SKM-1 treated with dmso at 0.1 percent for 144 hours (cell line): Measurements from ENCODE around the gene GPD1L.
"Not testable (repeated sequence)": the region's sequence is repeated elsewhere in the genome, so short reads cannot be mapped to it uniquely, and the experiment has no call there.

Experiments used
- DNase-seq: peaks from one replicate; lab custom pipeline; 2025; ENCODE audit not compliant: unreplicated experiment; lab: John Stamatoyannopoulos, UW

Gene GPD1L

DNA sequence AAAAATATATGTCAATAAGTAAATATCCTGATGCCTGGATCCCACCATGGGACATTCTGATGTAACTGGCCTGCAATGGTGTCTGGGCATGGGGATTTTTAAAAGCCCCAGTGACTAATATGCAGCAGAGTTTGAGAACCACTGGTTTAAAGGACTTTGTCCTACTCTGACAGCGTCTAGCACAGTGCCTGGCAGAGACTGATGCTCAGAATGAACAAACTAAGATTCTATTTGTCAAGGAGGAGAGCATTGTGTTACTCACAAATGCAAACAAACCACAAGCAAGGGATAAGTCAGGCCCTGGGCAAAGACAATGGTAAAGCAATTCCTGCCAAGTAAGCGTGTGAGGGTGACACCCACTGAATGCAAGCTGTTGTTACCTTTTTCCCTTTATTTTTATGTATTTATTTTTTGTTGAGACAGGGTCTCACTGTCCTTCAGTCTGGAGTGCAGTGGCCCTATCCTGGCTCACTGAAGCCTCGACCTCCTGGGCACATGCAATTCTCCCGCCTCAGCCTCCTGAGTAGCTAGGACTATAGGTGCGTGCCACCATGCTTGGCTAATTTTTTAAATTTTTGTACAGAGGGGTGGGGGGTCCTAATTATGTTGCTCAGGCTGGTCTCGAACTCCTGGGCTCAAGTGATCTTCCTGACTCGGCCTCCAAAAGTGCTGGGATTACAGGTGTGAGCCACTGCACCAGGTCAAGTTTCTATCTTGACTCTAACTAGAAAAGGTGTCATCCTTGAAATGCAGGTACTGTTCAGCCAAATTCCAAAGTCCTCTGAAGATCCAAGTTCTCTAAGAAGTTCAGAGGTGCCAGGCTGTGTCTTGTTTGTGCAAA, 909 bp upstream of the GPD1L start:
- no peak for DNase-seq

DNA sequence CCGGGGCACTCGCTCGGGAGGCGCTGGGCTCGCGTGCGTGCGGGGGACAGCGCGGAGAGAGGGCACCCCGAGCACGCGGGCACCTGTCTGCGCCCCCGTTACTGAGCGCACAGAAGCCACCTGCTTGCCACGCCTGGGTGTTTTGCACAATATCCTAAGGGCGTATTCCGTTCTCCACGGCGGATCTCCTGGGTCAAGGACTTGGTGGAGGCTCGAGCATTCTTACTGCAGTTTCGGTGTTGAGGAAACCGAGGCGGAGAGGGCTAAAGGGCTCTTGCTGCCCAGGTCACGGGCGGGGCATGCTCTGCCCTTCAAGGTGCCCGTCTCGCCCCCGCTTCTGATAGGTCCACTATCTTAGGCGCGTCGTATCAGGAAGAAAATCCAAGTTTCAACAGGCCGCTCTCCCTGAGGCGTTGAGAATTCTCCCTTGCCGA, 526 bp downstream of the GPD1L start:
- no peak for DNase-seq

DNA sequence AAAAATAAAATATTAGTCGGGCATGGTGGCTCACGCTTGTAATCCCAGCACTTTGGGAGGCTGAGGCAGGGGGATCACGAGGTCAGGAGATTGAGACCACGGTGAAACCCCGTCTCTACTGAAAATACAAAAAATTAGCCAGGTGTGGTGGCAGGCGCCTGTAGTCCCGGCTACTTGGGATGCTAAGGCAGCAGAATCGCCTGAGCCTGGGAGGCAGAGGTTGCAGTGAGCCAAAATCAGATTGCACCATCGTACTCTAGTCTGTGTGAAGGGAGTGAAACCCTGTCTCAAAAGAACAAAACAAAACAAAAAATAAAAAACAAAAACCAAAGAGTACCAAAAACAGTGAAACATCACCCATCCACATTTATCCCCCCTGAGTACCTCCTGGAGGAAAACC, 1.8 kb downstream of the GPD1L start:
- not testable (repeated sequence) for DNase-seq

DNA sequence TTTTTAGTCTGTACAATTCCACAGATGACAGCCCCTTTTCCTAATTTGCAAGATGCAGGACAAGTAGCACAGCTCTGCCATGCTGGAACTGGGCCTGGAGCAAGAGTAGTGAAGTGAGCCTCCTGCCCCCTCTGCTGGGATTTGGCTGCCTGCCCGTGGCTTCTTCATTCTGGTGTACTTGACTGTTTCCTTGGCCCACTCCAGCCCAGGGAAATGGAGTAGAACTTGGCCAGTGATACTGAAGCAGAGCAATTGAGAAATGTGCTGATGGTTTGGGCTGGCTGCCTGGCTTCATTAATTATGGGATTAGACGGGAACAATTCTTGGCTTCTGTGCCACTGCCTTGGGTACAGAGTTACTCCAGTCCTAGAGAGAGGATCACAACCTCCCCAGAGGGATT, 2.8 kb downstream of the GPD1L start:
- no peak for DNase-seq

DNA sequence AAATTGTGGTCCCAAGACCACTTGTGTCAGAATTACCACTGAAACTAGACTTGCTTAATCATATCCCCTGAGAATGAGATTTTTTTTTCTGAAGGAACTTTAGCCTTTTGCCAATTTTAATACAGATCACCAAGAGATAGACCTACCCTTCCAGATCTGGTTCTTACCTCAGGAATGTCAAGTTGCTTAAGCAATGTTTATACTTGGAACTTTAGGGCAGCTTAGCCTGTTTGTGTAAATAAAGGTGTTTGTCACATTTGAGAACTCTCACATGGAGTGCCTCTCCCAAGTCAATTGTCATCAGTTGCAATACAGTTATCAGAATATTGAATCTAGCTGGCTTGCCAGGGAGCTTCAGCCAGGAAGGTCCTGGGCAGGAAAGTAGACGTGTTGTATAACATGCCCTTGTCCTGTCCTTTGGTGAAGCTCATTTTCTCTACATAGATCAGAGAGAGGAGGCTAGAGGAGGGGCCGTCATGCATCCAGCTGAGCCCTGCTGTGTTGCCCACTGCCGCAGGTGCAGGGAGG, 3.9 kb downstream of the GPD1L start:
- no peak for DNase-seq

DNA sequence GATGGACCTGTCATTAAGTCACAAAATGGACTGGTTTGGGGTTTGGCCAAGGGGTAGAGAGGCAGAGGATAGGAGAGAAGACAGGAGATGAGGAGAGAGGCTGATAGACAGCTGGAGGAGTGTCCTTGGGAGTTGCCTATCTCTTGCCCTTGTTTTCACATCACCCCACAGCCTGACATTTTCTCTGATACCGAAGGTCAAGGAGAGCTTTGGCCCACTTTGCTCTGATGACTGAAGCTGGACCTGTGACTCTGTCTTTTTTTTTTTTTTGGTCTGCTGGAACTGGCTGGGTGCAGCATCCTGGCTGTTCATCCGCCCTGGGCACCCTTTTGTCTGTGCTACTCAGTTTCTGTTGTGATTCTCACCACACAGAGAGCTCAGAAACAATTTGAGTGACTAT, 5.1 kb downstream of the GPD1L start:
- no peak for DNase-seq

DNA sequence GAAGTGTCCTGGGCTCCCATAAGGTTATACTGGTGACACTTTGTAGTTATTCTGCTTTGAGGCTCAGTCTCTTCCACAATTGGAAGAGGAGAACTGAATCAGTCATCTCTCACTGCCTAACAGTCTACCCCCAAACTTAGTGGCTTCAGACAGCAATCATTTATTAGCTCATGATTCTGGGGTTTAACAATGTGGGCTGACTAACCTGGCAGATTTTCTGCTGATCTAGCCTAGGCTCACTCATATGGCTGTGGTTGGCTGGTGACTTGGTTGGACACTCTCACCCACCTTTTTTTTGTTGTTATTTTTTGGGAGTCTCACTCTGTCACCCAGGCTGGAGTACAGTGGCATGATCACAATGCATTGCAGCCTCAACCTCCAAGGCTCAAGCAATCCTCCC, 7.1 kb downstream of the GPD1L start:
- DNase-seq = no peak

DNA sequence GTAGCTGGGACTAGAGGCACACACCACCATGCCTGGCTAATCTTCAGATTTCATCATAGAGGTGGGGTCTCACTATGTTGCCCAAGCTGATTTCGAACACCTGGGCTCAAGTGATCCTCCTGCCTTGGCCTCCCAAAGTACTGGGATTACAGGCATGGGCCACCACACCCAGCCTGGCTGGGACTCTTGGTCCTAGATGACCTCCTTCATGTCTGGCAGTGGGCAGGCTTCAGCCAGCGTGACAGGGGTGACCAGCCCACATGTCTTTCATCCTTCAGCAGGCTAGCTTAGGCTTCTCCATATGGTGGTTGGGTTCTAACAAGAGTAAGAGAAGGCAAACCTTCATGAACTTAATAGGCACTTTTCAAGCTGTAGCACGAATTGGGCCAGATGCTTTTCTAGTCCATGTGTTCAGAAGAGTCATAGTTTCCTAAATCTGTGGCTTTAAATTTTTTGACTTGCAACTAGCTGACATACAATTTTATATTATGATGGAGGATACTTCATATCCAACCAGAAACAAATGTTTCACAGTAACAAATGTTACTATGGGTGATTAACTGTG, 7.6 kb downstream of the GPD1L start:
- DNase-seq = no peak

DNA sequence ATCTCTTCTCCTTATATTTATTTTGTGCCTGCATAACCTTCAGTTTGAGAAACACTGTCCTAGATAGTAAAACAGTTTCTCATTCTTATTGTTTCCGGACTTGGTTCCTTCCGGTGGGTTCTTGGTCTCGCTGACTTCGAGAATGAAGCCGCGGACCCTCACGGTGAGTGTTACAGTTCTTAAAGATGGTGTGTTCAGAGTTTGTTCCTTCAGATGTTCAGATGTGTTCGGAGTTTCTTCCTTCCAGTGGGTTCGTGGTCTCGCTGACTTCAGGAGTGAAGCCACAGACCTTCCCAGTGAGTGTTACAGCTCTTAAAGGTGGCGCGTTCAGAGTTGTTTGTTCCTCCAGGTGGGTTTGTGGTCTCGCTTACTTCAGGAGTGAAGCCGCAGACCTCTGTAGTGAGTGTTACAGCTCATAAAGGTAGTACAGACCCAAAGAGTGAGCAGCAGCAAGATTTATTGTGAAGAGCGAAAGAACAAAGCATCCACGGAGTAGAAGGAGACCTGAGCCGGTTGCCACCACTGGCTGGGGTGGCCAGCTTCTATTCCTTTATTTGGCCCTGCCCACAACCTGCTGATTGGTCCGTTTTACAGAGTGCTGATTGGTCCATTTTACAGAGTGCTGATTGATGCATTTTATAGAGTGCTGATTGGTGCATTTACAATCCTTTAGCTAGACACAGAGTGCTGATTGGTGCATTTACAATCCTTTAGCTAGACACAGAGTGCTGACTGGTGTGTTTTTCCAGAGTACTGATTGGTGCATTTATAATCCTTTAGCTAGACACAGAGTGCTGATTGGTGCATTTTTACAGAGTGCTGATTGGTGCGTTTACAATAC, 8.3 kb downstream of the GPD1L start:
- not testable (repeated sequence) for DNase-seq

DNA sequence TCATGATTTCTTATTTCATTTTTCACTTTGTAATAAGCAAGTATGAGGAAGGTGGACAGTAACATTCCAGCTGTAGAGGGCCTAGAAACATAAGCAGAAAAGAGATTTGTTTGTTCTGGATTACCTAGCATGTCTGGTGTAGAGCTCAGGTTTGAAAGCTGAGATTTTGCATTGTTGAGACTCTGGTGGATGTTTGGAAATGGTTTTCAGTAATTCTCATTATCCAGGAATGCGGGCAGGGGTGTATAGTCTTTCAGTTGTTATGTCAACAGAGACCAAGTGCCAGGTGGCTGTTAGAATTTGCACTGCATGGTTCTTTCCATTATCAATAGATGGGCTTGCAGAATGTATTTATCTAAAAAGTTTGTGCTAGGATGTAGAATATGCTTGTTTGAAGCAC, 10.9 kb downstream of the GPD1L start:
- no peak for DNase-seq

DNA sequence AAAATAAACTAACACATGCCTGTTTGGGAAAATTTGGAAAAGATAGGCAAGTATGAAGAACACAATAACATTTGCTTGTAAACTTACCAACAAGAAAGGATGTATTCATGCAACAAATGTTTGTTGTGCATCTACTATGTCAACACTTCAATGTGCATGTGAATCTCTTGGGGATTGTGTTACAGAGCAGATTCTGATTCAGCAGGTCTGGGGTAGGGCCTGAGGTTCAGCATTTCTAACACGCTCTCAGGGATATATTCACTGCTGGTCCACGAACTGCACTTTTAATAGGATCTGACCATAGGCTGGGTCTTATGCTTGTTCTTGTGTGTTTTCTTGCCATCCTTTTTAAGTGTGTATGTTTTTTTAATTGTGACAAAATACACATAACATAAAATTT, 11.8 kb downstream of the GPD1L start:
- DNase-seq = no peak

DNA sequence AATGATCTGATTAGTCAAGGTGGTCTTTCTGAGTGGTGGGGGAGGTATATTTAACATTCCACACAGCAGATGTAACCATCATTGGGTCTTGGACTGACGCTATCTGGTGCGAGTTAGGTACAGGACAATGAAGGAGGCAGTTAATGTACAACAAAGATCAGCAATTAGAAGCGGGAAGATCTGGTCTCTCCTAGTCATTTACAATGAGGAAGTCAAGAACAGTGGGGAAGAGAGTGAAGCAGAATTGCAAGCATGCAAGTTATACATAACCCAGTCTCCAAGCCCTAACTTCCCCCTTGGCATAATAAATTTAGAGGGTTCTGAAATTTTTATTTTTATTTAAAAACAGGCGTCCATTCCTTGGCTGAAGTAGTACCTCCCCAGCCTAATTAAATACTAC, 14.1 kb downstream of the GPD1L start:
- DNase-seq = peak; percentile 73

DNA sequence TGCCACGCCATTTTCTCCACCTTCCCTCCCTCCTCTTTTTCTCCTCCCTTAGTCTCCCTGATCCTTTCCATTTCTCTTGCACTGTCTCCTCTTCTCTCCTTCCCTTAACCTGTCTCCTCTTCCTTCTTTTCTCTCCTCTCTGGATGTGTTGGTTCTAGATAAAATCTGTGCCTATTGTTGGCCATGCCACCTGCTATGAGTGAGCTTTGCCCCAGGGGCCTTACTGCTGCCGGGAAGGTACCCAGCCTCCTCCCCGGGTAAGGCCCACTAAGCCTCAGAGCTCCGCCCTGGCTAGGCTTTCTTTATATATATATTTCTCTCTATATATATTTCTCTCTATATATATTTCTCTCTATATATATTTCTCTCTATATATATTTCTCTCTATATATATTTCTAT, 14.7 kb downstream of the GPD1L start:
- no peak for DNase-seq

DNA sequence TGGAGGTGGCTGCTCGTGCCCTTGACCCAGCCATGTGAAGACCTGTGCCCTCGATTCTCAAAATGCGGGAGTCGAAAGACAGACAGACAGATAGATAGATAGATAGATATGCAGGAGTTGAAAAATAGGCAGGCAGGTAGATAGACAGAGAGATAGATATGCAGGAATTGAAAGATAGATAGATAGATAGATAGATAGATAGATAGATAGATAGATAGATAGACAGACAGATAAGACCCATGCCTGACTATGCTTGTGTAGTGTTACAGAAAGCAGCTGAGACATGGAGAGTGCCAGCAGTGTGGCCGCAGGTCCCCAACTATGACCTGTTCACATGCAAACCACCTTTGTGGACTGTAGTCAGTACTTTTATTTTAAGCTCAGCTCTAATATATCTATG, 17.2 kb downstream of the GPD1L start:
- no peak for DNase-seq

DNA sequence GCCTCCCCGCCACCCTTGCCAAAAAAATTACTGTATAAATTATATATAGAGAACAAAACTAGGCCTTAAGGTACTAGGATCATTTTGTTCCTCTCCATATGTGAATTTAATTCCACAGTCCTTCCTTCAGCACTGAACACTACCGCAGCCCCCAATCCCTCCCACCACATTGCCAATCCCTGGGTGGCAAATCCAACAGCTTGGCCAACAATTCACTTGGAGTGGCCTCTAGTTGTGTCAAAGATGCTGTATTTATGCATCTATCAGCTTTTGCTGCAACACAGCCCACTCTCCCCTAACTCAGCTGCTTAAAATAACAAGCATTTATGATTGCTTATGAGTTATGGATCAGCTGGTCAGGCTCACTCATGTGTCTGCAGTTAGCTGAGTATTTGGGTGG, 18.6 kb downstream of the GPD1L start:
- no peak for DNase-seq

DNA sequence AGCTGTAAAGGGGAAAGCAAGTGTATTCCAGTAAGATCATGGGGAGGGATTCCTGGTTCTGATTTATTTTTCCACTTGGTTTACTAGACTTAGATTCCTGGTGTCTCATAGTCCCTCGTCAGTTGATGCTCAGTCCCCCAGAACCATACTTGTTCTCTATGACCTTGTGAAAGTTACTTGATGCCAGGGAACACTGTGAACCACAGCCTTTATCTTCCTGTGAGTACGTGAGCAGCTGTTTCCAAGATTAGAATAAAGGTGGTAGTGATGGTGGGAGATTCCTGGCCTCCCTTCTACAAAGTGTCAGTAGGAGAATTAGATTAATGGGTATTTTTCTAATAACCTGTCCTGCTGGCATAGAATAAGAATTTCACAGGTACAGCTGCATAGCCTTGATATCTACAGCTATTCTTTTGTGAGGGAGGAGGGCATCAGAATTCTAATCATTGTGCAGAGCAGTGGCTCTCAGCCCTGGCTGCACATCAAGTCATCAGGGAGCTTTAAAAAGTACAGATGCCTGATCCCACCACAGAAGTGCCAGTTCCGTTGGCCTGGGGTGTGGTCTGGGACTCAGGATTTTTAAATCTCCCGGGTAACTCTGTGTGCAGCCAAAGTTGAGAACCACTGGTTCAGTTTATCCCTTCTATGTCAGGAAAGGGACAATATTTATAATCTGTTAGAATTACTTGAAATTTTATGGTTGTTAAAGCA, 20.0 kb downstream of the GPD1L start:
- no peak for DNase-seq

DNA sequence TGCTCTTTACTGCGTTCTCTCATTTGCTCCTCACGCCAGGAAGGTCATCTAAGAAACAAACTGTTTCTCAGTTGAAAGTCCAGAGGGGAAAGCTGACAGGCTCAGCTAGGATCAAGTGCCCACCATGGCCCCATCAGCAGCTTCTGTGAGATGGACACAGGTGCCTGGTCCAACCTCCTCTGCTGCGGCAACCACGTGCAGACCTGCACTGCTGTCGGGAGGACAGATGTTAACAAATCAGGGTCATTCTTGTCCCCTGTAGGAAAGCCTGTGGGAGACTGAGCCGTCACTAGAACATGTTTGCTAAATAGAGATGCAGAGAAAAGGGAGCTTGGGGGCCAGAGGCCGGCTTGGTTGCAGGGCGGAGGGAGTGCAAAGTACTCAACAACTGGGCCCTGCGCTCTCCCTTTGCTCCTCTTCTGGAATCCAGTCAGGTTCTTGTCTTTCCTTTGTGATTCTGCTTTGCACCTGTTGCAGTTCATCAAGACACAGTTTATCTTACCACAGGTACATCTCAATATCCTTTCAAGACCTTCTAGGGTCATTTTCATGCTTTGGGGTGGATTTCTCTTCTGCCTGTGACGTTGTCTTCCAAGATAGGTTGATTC, 20.9 kb downstream of the GPD1L start:
- DNase-seq = no peak

DNA sequence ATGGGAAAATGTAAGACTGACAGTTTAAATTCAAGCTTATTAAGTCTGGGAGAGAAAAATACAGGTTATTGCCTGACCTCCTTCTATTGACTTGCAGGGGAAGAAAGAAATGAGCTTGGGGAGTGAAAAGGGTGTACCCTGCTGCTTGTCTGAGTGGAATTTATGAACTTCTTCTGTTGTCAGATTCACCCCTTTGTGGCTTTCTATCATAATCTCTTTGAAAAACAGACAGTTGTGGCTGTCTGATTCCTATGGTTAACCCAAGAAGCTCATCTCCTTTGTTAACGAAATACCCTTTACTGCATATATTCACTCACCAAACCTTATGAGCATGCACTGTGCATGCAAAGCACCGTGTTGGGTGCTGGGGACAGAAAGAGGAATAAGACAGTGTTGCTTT, 22.5 kb downstream of the GPD1L start:
- no peak for DNase-seq

DNA sequence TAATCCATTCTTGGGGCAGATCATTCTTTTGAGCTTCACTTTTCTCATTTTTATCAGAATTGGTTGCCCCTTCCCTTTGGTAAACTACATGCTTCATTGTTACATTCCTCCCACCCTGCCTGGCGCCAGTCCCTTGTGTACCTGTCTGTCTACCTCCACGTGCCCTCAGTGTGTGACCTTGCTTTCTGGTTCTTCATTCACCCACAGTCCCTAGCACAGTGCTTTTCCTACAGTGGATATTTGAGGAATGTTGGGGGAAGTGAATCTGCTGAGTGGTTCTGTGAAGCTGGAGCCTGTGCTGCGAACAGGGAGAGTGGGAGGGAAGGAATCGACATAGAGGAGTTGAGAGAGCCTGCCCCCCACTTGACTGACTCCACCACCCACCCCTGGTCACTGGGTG, 23.4 kb downstream of the GPD1L start:
- no peak for DNase-seq

DNA sequence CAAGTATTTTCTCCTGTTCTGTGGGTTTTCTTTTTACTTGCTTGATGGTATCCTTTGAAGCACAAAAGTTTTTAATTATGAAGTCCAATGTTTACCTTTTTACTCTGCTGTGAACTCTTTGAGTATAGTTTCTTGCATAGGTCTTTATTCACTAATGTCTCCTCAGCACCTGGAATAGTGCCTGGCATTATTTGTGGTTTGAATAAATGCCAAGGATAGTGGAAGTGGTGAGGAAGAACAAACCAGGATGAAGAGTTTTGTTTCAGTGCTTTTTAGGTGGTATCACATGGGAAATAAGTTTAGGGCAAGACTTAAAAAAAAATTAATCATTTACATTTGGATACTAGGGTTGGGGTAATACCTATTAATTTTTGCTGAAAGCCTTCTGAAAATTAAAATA, 25.7 kb downstream of the GPD1L start:
- DNase-seq = no peak

DNA sequence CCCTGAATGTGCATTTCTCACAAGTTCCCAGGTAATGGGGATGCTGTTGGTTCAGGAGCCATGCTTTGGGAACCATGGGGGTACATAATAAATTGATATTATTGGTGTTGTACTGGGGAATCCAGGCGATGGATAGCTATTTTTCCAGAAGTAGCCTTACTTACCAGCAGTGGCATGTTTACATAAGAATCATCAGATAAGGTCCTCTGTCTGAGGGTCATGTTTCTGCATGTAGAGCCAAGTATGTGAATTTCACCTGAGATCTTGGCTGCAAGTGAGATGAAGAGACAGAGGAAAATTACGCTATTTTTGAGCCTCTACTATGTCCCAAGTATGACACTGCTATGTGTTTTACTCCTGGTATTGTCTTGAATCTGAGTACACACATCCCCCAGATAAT, 26.3 kb downstream of the GPD1L start:
- DNase-seq = no peak
